Mesenchymal stem cell (in vitro differentiated cells and primary cell): ENCODE results near the gene P2RX2.
A peak's percentile ranks its signal among the peaks of the same experiment; 100 is the strongest.

ENCODE experiments used
- DNase-seq: peaks from one replicate; pipeline ENCODE4 v3.0.0-alpha.2; 2013
- H2AFZ ChIP-seq: one replicate; pipeline ENCODE4 v1.6.1; 2013; ENCODE audit warnings: low read depth, mild to moderate bottlenecking, control low read depth, inconsistent platforms, low read length, moderate library complexity
- H2AK5ac ChIP-seq: 2 replicates; pipeline ENCODE4 v1.6.1; 2013; ENCODE audit warnings: low read length, moderate library complexity, mild to moderate bottlenecking, inconsistent platforms; ENCODE audit not compliant: severe bottlenecking
- H2BK120ac ChIP-seq: one replicate; pipeline ENCODE4 v1.6.1; 2013; ENCODE audit warnings: low read depth, mild to moderate bottlenecking, inconsistent platforms, low read length, moderate library complexity
- H2BK12ac ChIP-seq, 2 experiments: one replicate each; pipeline ENCODE4 v1.6.1; 2013; ENCODE audit warnings: inconsistent platforms in 2 of 2, low read length in 2 of 2, mild to moderate bottlenecking in 2 of 2, moderate library complexity in 2 of 2, control low read depth in 1 of 2
- H2BK15ac ChIP-seq: one replicate; pipeline ENCODE4 v1.6.1; 2013; ENCODE audit warnings: mild to moderate bottlenecking, low read depth, inconsistent platforms; ENCODE audit not compliant: poor library complexity, severe bottlenecking
- H2BK5ac ChIP-seq: 2 replicates; pipeline ENCODE4 v1.6.1; 2013; ENCODE audit warnings: low read depth, mild to moderate bottlenecking, low read length, control low read depth, inconsistent platforms; ENCODE audit not compliant: poor library complexity, severe bottlenecking
- H3K14ac ChIP-seq, 2 experiments: one replicate each; pipeline ENCODE4 v1.6.1; 2013; ENCODE audit warnings: inconsistent platforms in 2 of 2, low read length in 2 of 2, control low read depth in 1 of 2, mild to moderate bottlenecking in 1 of 2, moderate library complexity in 1 of 2
- H3K18ac ChIP-seq, 2 experiments: one replicate each; pipeline ENCODE4 v1.6.1; 2013; ENCODE audit warnings: inconsistent platforms in 2 of 2, low read length in 2 of 2, control low read depth in 1 of 2, low read depth in 1 of 2, mild to moderate bottlenecking in 1 of 2
- H3K23ac ChIP-seq, 2 experiments: one replicate each; pipeline ENCODE4 v1.6.1; 2013; ENCODE audit warnings: inconsistent platforms in 2 of 2, low read length in 2 of 2, mild to moderate bottlenecking in 2 of 2, moderate library complexity in 2 of 2, control low read depth in 1 of 2
- H3K27ac ChIP-seq: 2 replicates; pipeline ENCODE4 v1.5.1; 2013; ENCODE audit warnings: mild to moderate bottlenecking, moderate library complexity, low read length, control low read depth, inconsistent platforms; ENCODE audit not compliant: poor library complexity, severe bottlenecking
- H3K27me3 ChIP-seq, 2 experiments: 2 replicates each; pipeline versions ENCODE4 v1.6.1 to v1.7.0; 2013; ENCODE audit warnings: low read length in 2 of 2, mild to moderate bottlenecking in 2 of 2, moderate library complexity in 2 of 2, control low read depth in 1 of 2, inconsistent platforms in 1 of 2; ENCODE audit not compliant: control insufficient read depth in 1 of 2, insufficient read depth in 1 of 2
- H3K36me3 ChIP-seq, 2 experiments: 2 replicates each; pipeline versions ENCODE4 v1.6.1 to v1.7.0; 2013; ENCODE audit warnings: low read length in 2 of 2, control low read depth in 1 of 2, inconsistent platforms in 1 of 2, low read depth in 1 of 2, mild to moderate bottlenecking in 1 of 2; ENCODE audit not compliant: insufficient read depth in 2 of 2, control insufficient read depth in 1 of 2
- H3K4ac ChIP-seq, 2 experiments: one replicate each; pipeline ENCODE4 v1.6.1; 2013; ENCODE audit warnings: inconsistent platforms in 2 of 2, low read length in 2 of 2, mild to moderate bottlenecking in 2 of 2, moderate library complexity in 2 of 2, control low read depth in 1 of 2, low read depth in 1 of 2
- H3K4me1 ChIP-seq: 2 replicates; pipeline ENCODE4 v1.6.1; 2013; ENCODE audit warnings: low read depth, low read length, control low read depth; ENCODE audit not compliant: control insufficient read depth, insufficient read depth
- H3K4me2 ChIP-seq: 2 replicates; pipeline ENCODE4 v1.6.1; 2013; ENCODE audit warnings: low read length, mild to moderate bottlenecking, inconsistent platforms; ENCODE audit not compliant: poor library complexity, severe bottlenecking
- H3K4me3 ChIP-seq, 2 experiments: 2 replicates each; pipeline versions ENCODE4 v1.5.1 to v1.7.0; 2013; ENCODE audit warnings: low read length in 2 of 2, mild to moderate bottlenecking in 2 of 2, control low read depth in 1 of 2, low read depth in 1 of 2; ENCODE audit not compliant: insufficient read depth in 1 of 2
- H3K79me1 ChIP-seq: replicated peaks from 2 replicates; pipeline ENCODE4 v1.6.1; 2013; ENCODE audit warnings: mild to moderate bottlenecking, control low read depth, low read length, inconsistent platforms; ENCODE audit not compliant: poor library complexity, severe bottlenecking
- H3K9ac ChIP-seq: 2 replicates; pipeline ENCODE4 v1.7.0; 2013; ENCODE audit warnings: mild to moderate bottlenecking, low read length, moderate library complexity
- H3K9me3 ChIP-seq: 2 replicates; pipeline ENCODE4 v1.7.0; 2013; ENCODE audit warnings: mild to moderate bottlenecking, low read length; ENCODE audit not compliant: control insufficient read depth
- H4K8ac ChIP-seq: one replicate; pipeline ENCODE4 v1.6.1; 2013; ENCODE audit warnings: inconsistent platforms, mild to moderate bottlenecking, low read length, moderate library complexity
- H4K91ac ChIP-seq: one replicate; pipeline ENCODE4 v1.6.1; 2013; ENCODE audit warnings: mild to moderate bottlenecking, low read length, inconsistent platforms
- WGBS: methylation state at CpG from one replicate; pipeline ENCODE4 v1.1.7; 2013; ENCODE audit warnings: mixed read lengths; 5-methylcytosine and 5-hydroxymethylcytosine counted together

Gene P2RX2

GRCh38 chr12:132571051-132571450 lies 47.5 kb upstream of the P2RX2 start:
- H3K36me3 ChIP-seq = peaks cover 4 to 96% of the 10 kb centered on the region in 2 experiments
- H2AFZ ChIP-seq = no peak overlapping the region
- H3K79me1 ChIP-seq = peaks cover 31% of the 10 kb centered on the region
- no peak overlapping the region for H3K27ac ChIP-seq
- H2BK15ac ChIP-seq = no peak overlapping the region
- H3K18ac ChIP-seq = no peak overlapping the region
- H3K4ac ChIP-seq = no peak overlapping the region
- H2AK5ac ChIP-seq = no peak overlapping the region
- no peak overlapping the region for H3K4me3 ChIP-seq
- H2BK120ac ChIP-seq = no peak overlapping the region
- H4K8ac ChIP-seq = no peak overlapping the region
- H3K4me2 ChIP-seq = no peak overlapping the region
- no peaks in the 10 kb centered on the region for H3K27me3 ChIP-seq
- no peak for DNase-seq
- no peaks in the 10 kb centered on the region for H3K9me3 ChIP-seq
- no peak overlapping the region for H3K14ac ChIP-seq
- H3K9ac ChIP-seq = no peak overlapping the region
- H4K91ac ChIP-seq = no peak overlapping the region
- no peak overlapping the region for H2BK5ac ChIP-seq
- 99% methylated on average over 24 of the region's 27 CpGs for WGBS
- H2BK12ac ChIP-seq = no peak overlapping the region
- no peak overlapping the region for H3K23ac ChIP-seq
- peaks cover 7% of the 10 kb centered on the region for H3K4me1 ChIP-seq

- H2BK12ac ChIP-seq = no peak overlapping the region
These were observed 47.0 kb upstream of the P2RX2 start for GRCh38 chr12:132571598-132571997.

GRCh38 chr12:132572106-132572505 lies 46.5 kb upstream of the P2RX2 start:
- Histone ChIP-seq H3K4me3 (no peak overlapping the region), H3K79me1 (peaks cover 26% of the 10 kb centered on the region), H3K4me1 (peaks cover 7% of the 10 kb centered on the region), H2AFZ (no peak overlapping the region), H2AK5ac (no peak overlapping the region), H2BK5ac (no peak overlapping the region), H4K91ac (no peak overlapping the region), H2BK120ac (no peak overlapping the region), H3K4me2 (no peak overlapping the region), H3K9ac (no peak overlapping the region), H3K9me3 (no peaks in the 10 kb centered on the region), H3K27ac (no peak overlapping the region), H3K4ac (no peak overlapping the region), H2BK12ac (no peak overlapping the region), H3K18ac (no peak overlapping the region), H3K36me3 (peaks cover 4 to 94% of the 10 kb centered on the region in 2 experiments), H2BK15ac (no peak overlapping the region), H4K8ac (no peak overlapping the region), H3K27me3 (no peaks in the 10 kb centered on the region), H3K14ac (no peak overlapping the region), H3K23ac (no peak overlapping the region)
- 96% methylated on average over 21 of the region's 26 CpGs for WGBS
- no peak for DNase-seq

More at GRCh38 chr12:132571598-132571997, 47.0 kb upstream of the P2RX2 start:
- Histone ChIP-seq H2BK5ac (no peak overlapping the region), H3K4me2 (no peak overlapping the region), H3K23ac (no peak overlapping the region), H3K36me3 (peaks cover 4 to 94% of the 10 kb centered on the region in 2 experiments), H2BK120ac (no peak overlapping the region), H3K9ac (no peak overlapping the region), H3K4ac (no peak overlapping the region), H2AFZ (no peak overlapping the region), H3K4me3 (no peak overlapping the region), H3K27me3 (no peaks in the 10 kb centered on the region), H3K27ac (no peak overlapping the region), H4K8ac (no peak overlapping the region), H3K9me3 (no peaks in the 10 kb centered on the region), H3K4me1 (peaks cover 7% of the 10 kb centered on the region), H3K14ac (no peak overlapping the region), H2AK5ac (no peak overlapping the region), H4K91ac (no peak overlapping the region), H3K18ac (no peak overlapping the region), H3K79me1 (peaks cover 30% of the 10 kb centered on the region), H2BK15ac (no peak overlapping the region)
- 93% methylated on average over 20 of the region's 20 CpGs for WGBS
- DNase-seq = no peak

GRCh38 chr12:132572801-132573760 lies 45.5 kb upstream of the P2RX2 start:
- Histone ChIP-seq H3K4me2 (no peak overlapping the region), H3K27ac (no peak overlapping the region), H3K4me3 (no peak overlapping the region), H2BK120ac (no peak overlapping the region), H2AFZ (no peak overlapping the region), H3K36me3 (peaks cover 9 to 94% of the 10 kb centered on the region in 2 experiments), H4K8ac (peak overlapping the region; percentile 29), H3K9ac (no peak overlapping the region), H2AK5ac (no peak overlapping the region), H3K79me1 (peaks cover 17% of the 10 kb centered on the region), H2BK15ac (no peak overlapping the region), H3K14ac (no peak overlapping the region), H4K91ac (peak overlapping the region; percentile 28), H2BK12ac (no peak overlapping the region), H3K4ac (no peak overlapping the region), H3K9me3 (no peaks in the 10 kb centered on the region), H3K23ac (no peak overlapping the region), H3K27me3 (no peaks in the 10 kb centered on the region), H3K18ac (no peak overlapping the region), H3K4me1 (peaks cover 7% of the 10 kb centered on the region), H2BK5ac (no peak overlapping the region)
- DNase-seq = no peak
- WGBS = 95% methylated on average over 35 of the region's 36 CpGs
